GM12801 (cell line): Measurements from ENCODE around the gene NUP214.

Experiments used
- CTCF ChIP-seq: IDR thresholded peaks from one replicate; pipeline ENCODE4 v1.5.1; 2011; ENCODE audit warnings: control low read depth; ENCODE audit not compliant: insufficient read length; ENCODE audit errors: extremely low read depth

NUP214 gene

GRCh38 chr9:131282175-131282574 is 156.8 kb downstream of the NUP214 start:
- no peak for TF ChIP-seq CTCF

- TF ChIP-seq CTCF = no peak
Measured at GRCh38 chr9:131282688-131283422, 157.5 kb downstream of the NUP214 start.
